ENCODE data around the gene SLC27A5.

- TF ChIP-seq CTCF (IDR thresholded peaks at IDR 0.05), result no peak
- no peak for TF ChIP-seq POLR2A (IDR thresholded peaks at IDR 0.05)
These were observed 14.1 kb downstream of the SLC27A5 start for GRCh38 chr19:58497634-58498170.
